HCT116 (cell line): ENCODE results near the gene EML1. TPM values are rescaled to one million over a fixed set of nuclear protein-coding genes. Genes with fewer than 3 reads are reported as not detected.

Source experiments
- ATAC-seq: fragments of 200-7000 bp; cut with Tn5 transposase; 2 replicates; pipeline ENCODE4 v1.9.1; 2020; ENCODE audit warnings: mild to moderate bottlenecking, moderate library complexity
- BruUV-seq: library from RNA; stranded (reverse); fragments of 400-500 nt; replicated peaks from 2 replicates; lab custom pipeline; 2021; lab: Mats Ljungman, UMichigan
- CTCF ChIA-PET: fragments of 300-600 bp; sonication (Branson Sonifier 250); formaldehyde crosslinking; loops from one replicate; lab custom pipeline; 2021; ENCODE audit warnings: antibody characterized with exemption; lab: Charles Lee
- POLR2A ChIA-PET: fragments of 300-600, 350-600 bp; sonication (Branson Sonifier 250); formaldehyde crosslinking; loops from one replicate; lab custom pipeline; 2021; ENCODE audit warnings: antibody characterized with exemption; lab: Charles Lee
- RAD21 ChIA-PET, 2 experiments: fragments of 300-600 bp; sonication (Branson Sonifier 250); formaldehyde crosslinking; loops; one replicate each; lab custom pipeline; 2023; ENCODE audit warnings: low total read pairs in 2 of 2; ENCODE audit not compliant: uncharacterized antibody in 2 of 2, unreplicated experiment in 2 of 2, low non-redundant PET in 1 of 2; lab: Charles Lee
- DNase-seq: peaks from one replicate; pipeline ENCODE4 v3.0.0-alpha.2; 2010; ENCODE audit warnings: low read depth, low spot score
- H2AFZ ChIP-seq: fragments of 200-600 bp; shearing (Covaris generic), sonication (generic); 2 replicates; pipeline ENCODE4 v1.6.1; 2017; ENCODE audit warnings: low read depth, mixed run types, mixed read lengths, antibody characterized with exemption, low read length; ENCODE audit not compliant: poor library complexity, severe bottlenecking
- H3K27ac ChIP-seq: 2 replicates; pipeline ENCODE4 v1.5.1; 2012; ENCODE audit warnings: low read depth, low read length
- H3K27me3 ChIP-seq: fragments of 200-600 bp; sonication (generic); 2 replicates; pipeline ENCODE4 v1.6.1; 2016; ENCODE audit warnings: mixed run types, low read length, mixed read lengths; ENCODE audit not compliant: insufficient read depth
- H3K36me3 ChIP-seq, 2 experiments: fragments of 200-500 bp in 1 of 2; fragments of 200-600 bp in 1 of 2; sonication (Bioruptor generic) in 1 of 2; sonication (generic) in 1 of 2; 2 replicates each; pipeline versions ENCODE4 v1.5.1 to v1.6.1; 2014 to 2016; ENCODE audit warnings: low read length in 2 of 2, inconsistent platforms in 1 of 2, mixed read lengths in 1 of 2, mixed run types in 1 of 2; ENCODE audit not compliant: insufficient read depth in 2 of 2, control insufficient read depth in 1 of 2
- H3K4me1 ChIP-seq, 2 experiments: fragments of 200-600 bp in 1 of 2; sonication (generic) in 1 of 2; 2 replicates each; pipeline versions ENCODE4 v1.5.1 to v1.6.1; 2012 to 2017; ENCODE audit warnings: low read length in 2 of 2, inconsistent platforms in 1 of 2, mild to moderate bottlenecking in 1 of 2, mixed read lengths in 1 of 2, mixed run types in 1 of 2, moderate library complexity in 1 of 2; ENCODE audit not compliant: insufficient read depth in 2 of 2, control insufficient read depth in 1 of 2
- H3K4me2 ChIP-seq: fragments of 200-600 bp; sonication (generic); 2 replicates; pipeline ENCODE4 v1.6.1; 2017; ENCODE audit warnings: mixed run types, low read length, mixed read lengths
- H3K4me3 ChIP-seq, 2 experiments: fragments of 200-600 bp in 1 of 2; sonication (generic) in 1 of 2; replicated peaks in 1 of 2; 2 replicates each; pipeline ENCODE4 v1.5.1; 2011 to 2016; ENCODE audit warnings: low read length in 2 of 2, control low read depth in 1 of 2, low read depth in 1 of 2, mild to moderate bottlenecking in 1 of 2, mixed read lengths in 1 of 2, mixed run types in 1 of 2
- H3K79me2 ChIP-seq: fragments of 200-600 bp; sonication (generic); 2 replicates; pipeline ENCODE4 v1.6.1; 2017; ENCODE audit warnings: mild to moderate bottlenecking, mixed run types, low read length, moderate library complexity, mixed read lengths; ENCODE audit not compliant: insufficient read depth
- H3K9ac ChIP-seq: fragments of 200-600 bp; sonication (generic); 2 replicates; pipeline ENCODE4 v1.6.1; 2016; ENCODE audit warnings: low read length, mixed read lengths
- H3K9me2 ChIP-seq: fragments of 200-600 bp; sonication (generic), shearing (Covaris generic); 2 replicates; pipeline ENCODE4 v1.6.1; 2017; ENCODE audit warnings: mixed run types, mild to moderate bottlenecking, moderate library complexity; ENCODE audit not compliant: insufficient read depth
- H3K9me3 ChIP-seq, 2 experiments: fragments of 200-500 bp in 1 of 2; fragments of 200-600 bp in 1 of 2; sonication (Bioruptor generic) in 1 of 2; sonication (generic) in 1 of 2; 2 replicates each; pipeline ENCODE4 v1.6.1; 2014 to 2017; ENCODE audit warnings: low read length in 2 of 2, mixed read lengths in 2 of 2, inconsistent platforms in 1 of 2, low read depth in 1 of 2, mild to moderate bottlenecking in 1 of 2, mixed run types in 1 of 2, moderate library complexity in 1 of 2; ENCODE audit not compliant: control insufficient read depth in 1 of 2, insufficient read depth in 1 of 2
- H4K20me1 ChIP-seq: fragments of 200-600 bp; sonication (generic), shearing (Covaris generic); 2 replicates; pipeline ENCODE4 v1.6.1; 2017; ENCODE audit warnings: mixed run types, mild to moderate bottlenecking, moderate library complexity; ENCODE audit not compliant: insufficient read depth
- CBX3 ChIP-seq: IDR thresholded peaks from 2 replicates; pipeline ENCODE4 v1.6.1; 2012; ENCODE audit warnings: low read depth
- CEBPB ChIP-seq: IDR thresholded peaks from 2 replicates; pipeline ENCODE4 v1.6.1; 2012; ENCODE audit warnings: low read depth
- EGR1 ChIP-seq: IDR thresholded peaks from 2 replicates; pipeline ENCODE4 v1.6.1; 2012; ENCODE audit warnings: low read depth
- EZH2 ChIP-seq: fragments of 200-600 bp; sonication (generic); IDR thresholded peaks from 2 replicates; pipeline ENCODE4 v1.6.1; 2017; ENCODE audit warnings: antibody characterized with exemption, mixed run types
- EZH2phosphoT487 ChIP-seq: fragments of 200-600 bp; IDR thresholded peaks from 2 replicates; pipeline ENCODE4 v1.6.1; 2018; ENCODE audit warnings: antibody characterized with exemption, borderline replicate concordance
- FOSL1 ChIP-seq: IDR thresholded peaks from 2 replicates; pipeline ENCODE4 v1.6.1; 2012; ENCODE audit warnings: low read depth
- JUND ChIP-seq: IDR thresholded peaks from 2 replicates; pipeline ENCODE4 v1.6.1; 2012
- MAX ChIP-seq: IDR thresholded peaks from 2 replicates; pipeline ENCODE4 v1.6.1; 2012
- POLR2A ChIP-seq: IDR thresholded peaks from 2 replicates; pipeline ENCODE4 v1.7.0; 2011; ENCODE audit warnings: borderline replicate concordance; ENCODE audit not compliant: insufficient read depth, insufficient read length; ENCODE audit errors: extremely low read depth
- SP1 ChIP-seq: IDR thresholded peaks from 2 replicates; pipeline ENCODE4 v1.6.1; 2012; ENCODE audit warnings: low read depth
- SRF ChIP-seq: IDR thresholded peaks from 2 replicates; pipeline ENCODE4 v1.6.1; 2012; ENCODE audit warnings: low read depth
- TCF7L2 ChIP-seq: IDR thresholded peaks from 2 replicates; pipeline ENCODE4 v1.7.0; 2011; ENCODE audit warnings: borderline replicate concordance, inconsistent platforms; ENCODE audit not compliant: insufficient read depth, insufficient read length; ENCODE audit errors: extremely low read depth
- YY1 ChIP-seq: IDR thresholded peaks from 2 replicates; pipeline ENCODE4 v1.6.1; 2011; ENCODE audit warnings: low read length, low read depth, moderate library complexity, mild to moderate bottlenecking; ENCODE audit not compliant: insufficient replicate concordance; ENCODE audit errors: extremely low read depth
- ZFX ChIP-seq: fragments of 450-650 bp; IDR thresholded peaks from 2 replicates; pipeline ENCODE4 v1.6.1; 2017
- intact Hi-C: fragments of 100-400 bp; cut with micrococcal nuclease; formaldehyde crosslinking; loops from 2 replicates; pipeline ENCODE4 v1.10.0; 2022
- total RNA-seq: library from RNA; stranded (reverse); gene quantifications from one replicate; pipeline ENCODE4 v1.2.1, GENCODE V29; 2021; ENCODE audit not compliant: unreplicated experiment

The EML1 gene
- total RNA-seq, 1 experiment from 2014 or later: 7.4 TPM

GRCh38 chr14:99855271-99855670, 62.1 kb downstream of the EML1 start:
- H3K4me2 ChIP-seq: no peak overlapping the region
- H3K79me2 ChIP-seq: no peaks in the 10 kb centered on the region
- no peak overlapping the region for H3K9ac ChIP-seq
- H3K9me3 ChIP-seq: no peaks in the 10 kb centered on the region
- H3K9me2 ChIP-seq: no peaks in the 10 kb centered on the region
- ATAC-seq (no peak), DNase-seq (no peak)
- 0 out of 4 replicates have a peak, but pooled peaks cover 0 to 3% of the 10 kb centered on the region in 2 experiments for H3K4me1 ChIP-seq
- no peak overlapping the region for H3K4me3 ChIP-seq
- H3K27ac ChIP-seq: no peak overlapping the region
- H3K36me3 ChIP-seq: no peaks in the 10 kb centered on the region
- ChIA-PET RAD21 (no interaction called here), POLR2A (no interaction called here), CTCF (no interaction called here)
- no peak overlapping the region for H2AFZ ChIP-seq
- intact Hi-C loops: no loop called here
- no peaks in the 10 kb centered on the region for H4K20me1 ChIP-seq
- TF ChIP-seq FOSL1: no peak
- no peak for TF ChIP-seq POLR2A
- TF ChIP-seq TCF7L2: no peak
- no peak for TF ChIP-seq JUND
- TF ChIP-seq MAX: no peak
- no peak for TF ChIP-seq EZH2phosphoT487
- no peak for TF ChIP-seq YY1
- no peak for TF ChIP-seq EZH2
- no peak for TF ChIP-seq SRF
- no peak for TF ChIP-seq EGR1
- no TSS peak for BruUV-seq
- H3K27me3 ChIP-seq: no peaks in the 10 kb centered on the region

GRCh38 chr14:99857551-99857950, 64.3 kb downstream of the EML1 start:
- BruUV-seq: no TSS peak

More at GRCh38 chr14:99857551-99857950, 64.3 kb downstream of the EML1 start:
- ChIA-PET RAD21 (no interaction called here), POLR2A (no interaction called here)
- Histone ChIP-seq H3K36me3 (no peaks in the 10 kb centered on the region), H3K9me2 (no peaks in the 10 kb centered on the region), H4K20me1 (no peaks in the 10 kb centered on the region), H3K9ac (no peak overlapping the region)
- intact Hi-C loops: no loop called here
- TF ChIP-seq ZFX (no peak), SP1 (no peak), YY1 (no peak), CEBPB (no peak), CBX3 (no peak)
- TF ChIP-seq, all 23 proteins: peak for 0
- ATAC-seq: no peak
- no peak for DNase-seq
- CTCF ChIA-PET: no interaction called here
- Histone ChIP-seq H3K4me3 (no peak overlapping the region), H3K27ac (no peak overlapping the region), H3K4me2 (no peak overlapping the region), H2AFZ (no peak overlapping the region), H3K79me2 (no peaks in the 10 kb centered on the region), H3K4me1 (0 out of 4 replicates have a peak, but pooled peaks cover 0 to 3% of the 10 kb centered on the region in 2 experiments), H3K9me3 (no peaks in the 10 kb centered on the region), H3K27me3 (no peaks in the 10 kb centered on the region)
